ENCODE data around the gene ING2.
A peak's percentile ranks its signal among the peaks of the same experiment; 100 is the strongest.

DNA sequence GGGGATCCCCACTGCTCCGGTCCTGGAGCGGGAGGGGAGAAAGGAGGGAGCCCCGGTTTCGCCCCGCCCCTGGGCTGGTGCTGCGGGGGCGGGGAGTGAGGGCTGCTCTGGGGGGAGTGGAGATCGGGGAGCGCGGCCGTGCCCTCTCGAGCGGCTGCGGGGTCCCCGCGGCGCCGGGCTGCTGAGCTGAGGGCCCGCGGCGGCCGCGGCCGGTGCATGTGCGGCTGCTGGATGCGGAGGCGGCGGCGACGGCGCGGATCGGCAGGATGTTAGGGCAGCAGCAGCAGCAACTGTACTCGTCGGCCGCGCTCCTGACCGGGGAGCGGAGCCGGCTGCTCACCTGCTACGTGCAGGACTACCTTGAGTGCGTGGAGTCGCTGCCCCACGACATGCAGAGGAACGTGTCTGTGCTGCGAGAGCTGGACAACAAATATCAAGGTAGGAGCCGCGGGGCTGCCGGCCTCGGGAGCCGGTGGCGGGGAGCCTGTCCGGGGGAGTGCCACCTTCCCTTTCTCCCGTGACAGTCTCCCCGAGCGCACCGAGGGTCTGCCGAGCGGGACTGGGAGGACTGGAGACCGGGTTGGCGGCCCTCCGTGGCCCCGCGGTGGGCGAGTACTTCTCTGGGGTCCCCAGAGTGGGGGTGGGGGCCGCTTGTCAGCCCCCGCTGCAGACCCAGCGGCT, at the start of gene ING2:
- TF ChIP-seq POLR2A (IDR thresholded peaks at IDR 0.05) (peak in 1 of 4 donors; percentile 55), EP300 (IDR thresholded peaks at IDR 0.05) (no peak), POLR2AphosphoS5 (IDR thresholded peaks at IDR 0.05) (no peak)
- TF ChIP-seq, protein P1, sequence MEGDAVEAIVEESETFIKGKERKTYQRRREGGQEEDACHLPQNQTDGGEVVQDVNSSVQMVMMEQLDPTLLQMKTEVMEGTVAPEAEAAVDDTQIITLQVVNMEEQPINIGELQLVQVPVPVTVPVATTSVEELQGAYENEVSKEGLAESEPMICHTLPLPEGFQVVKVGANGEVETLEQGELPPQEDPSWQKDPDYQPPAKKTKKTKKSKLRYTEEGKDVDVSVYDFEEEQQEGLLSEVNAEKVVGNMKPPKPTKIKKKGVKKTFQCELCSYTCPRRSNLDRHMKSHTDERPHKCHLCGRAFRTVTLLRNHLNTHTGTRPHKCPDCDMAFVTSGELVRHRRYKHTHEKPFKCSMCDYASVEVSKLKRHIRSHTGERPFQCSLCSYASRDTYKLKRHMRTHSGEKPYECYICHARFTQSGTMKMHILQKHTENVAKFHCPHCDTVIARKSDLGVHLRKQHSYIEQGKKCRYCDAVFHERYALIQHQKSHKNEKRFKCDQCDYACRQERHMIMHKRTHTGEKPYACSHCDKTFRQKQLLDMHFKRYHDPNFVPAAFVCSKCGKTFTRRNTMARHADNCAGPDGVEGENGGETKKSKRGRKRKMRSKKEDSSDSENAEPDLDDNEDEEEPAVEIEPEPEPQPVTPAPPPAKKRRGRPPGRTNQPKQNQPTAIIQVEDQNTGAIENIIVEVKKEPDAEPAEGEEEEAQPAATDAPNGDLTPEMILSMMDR (IDR thresholded peaks at IDR 0.05), result no peak

All from upper lobe of left lung (tissue), 4 donors.